ENCODE data around the gene STAB1. TPM values are rescaled to one million over a fixed set of nuclear protein-coding genes. Genes with fewer than 3 reads are reported as not detected.

Gene STAB1
- total and polyA plus RNA-seq, 2 of the 13 experiments (the other 11 are each of a cell fraction or from before 2014, with no cell fraction given), result 0.09 to 0.34 TPM

GRCh38 chr3:52483577-52484381 is 11.4 kb upstream of the STAB1 start:
- BruUV-seq (replicated peaks), result TSS peak; percentile 27
- 82% methylated on average over 8 of the region's 13 CpGs for WGBS (ENCODE audit: low lambda C conversion rate)
- Histone ChIP-seq H3K27ac (ENCODE audit: extremely low read length, insufficient read depth, low read length) (no peak overlapping the region), H3K36me3 (replicated peaks in 1 of 2; ENCODE audit: control insufficient read depth in 1 of 2, insufficient read depth in 2 of 2, low read length in 2 of 2) (peaks cover 19 to 53% of the 10 kb centered on the region in 2 experiments), H4K20me1 (ENCODE audit: insufficient read depth, low read length) (no peaks in the 10 kb centered on the region), H2AFZ (ENCODE audit: low read length) (no peak overlapping the region), H3K4me1 (ENCODE audit: insufficient read depth, low read length) (peaks cover 11% of the 10 kb centered on the region; the same call in 1 of the 2 replicates), H3K4me3 (replicated peaks in 1 of 3; ENCODE audit: insufficient read depth in 1 of 3, low read depth in 2 of 3, low read length in 3 of 3) (no peak overlapping the region), H3K4me2 (ENCODE audit: low read depth, low read length) (no peak overlapping the region), H3K9ac (ENCODE audit: insufficient read depth, low read depth, low read length) (no peak overlapping the region), H3K9me3 (ENCODE audit: low read length) (no peaks in the 10 kb centered on the region), H3K27me3 (ENCODE audit: control insufficient read depth in 1 of 2, insufficient read depth in 2 of 2, low read length in 2 of 2) (no peaks in the 10 kb centered on the region), H3K79me2 (ENCODE audit: insufficient read depth, low read length) (no peaks in the 10 kb centered on the region)
- POLR2A ChIA-PET, result no interaction called here
- FAIRE-seq, result no peak
- in situ Hi-C loops (cut with HindIII; ENCODE audit: extremely low pct_ligation_motif_present, low pct_unique_long_range_greater_than_20kb) (no loop called here), intact Hi-C loops (cut with micrococcal nuclease; ENCODE audit: unreplicated experiment) (no loop called here)
- CTCF ChIA-PET (ENCODE audit: low intra/inter-chr PET ratio, low total read pairs), result no interaction called here
- ATAC-seq, result peak; percentile 10
- DNase-seq (ENCODE audit: low spot score), result peak; percentile 61
- TF ChIP-seq JUNB (CRISPR knock-in tag; IDR thresholded peaks at IDR 0.05; ENCODE audit: borderline replicate concordance), result no peak
- TF ChIP-seq ZZZ3 (CRISPR knock-in tag; IDR thresholded peaks at IDR 0.05; ENCODE audit: borderline replicate concordance), result no peak
- TF ChIP-seq SMAD1 (CRISPR knock-in tag; IDR thresholded peaks at IDR 0.05; ENCODE audit: borderline replicate concordance, low read depth), result no peak
- TF ChIP-seq ZNF724P (CRISPR knock-in tag; IDR thresholded peaks at IDR 0.05; ENCODE audit: borderline replicate concordance), result no peak
- TF ChIP-seq TFDP2 (CRISPR knock-in tag; IDR thresholded peaks at IDR 0.05), result no peak
- TF ChIP-seq POLR2AphosphoS5 (IDR thresholded peaks at IDR 0.05; ENCODE audit: low read depth, low read length), result no peak
- no peak for TF ChIP-seq IKZF1 (IDR thresholded peaks at IDR 0.05)
- TF ChIP-seq ASH2L (IDR thresholded peaks at IDR 0.05; ENCODE audit: insufficient read length, low read depth, low read length), result no peak
- no peak for TF ChIP-seq ARID2 (CRISPR knock-in tag; IDR thresholded peaks at IDR 0.05; ENCODE audit: borderline replicate concordance)
- no peak for TF ChIP-seq CAMTA2 (CRISPR knock-in tag; IDR thresholded peaks at IDR 0.05; ENCODE audit: borderline replicate concordance)
- TF ChIP-seq ZNF274 (CRISPR knock-in tag; IDR thresholded peaks at IDR 0.05), result no peak
- TF ChIP-seq ZNF512 (CRISPR knock-in tag; IDR thresholded peaks at IDR 0.05), result no peak
- TF ChIP-seq RARA (CRISPR knock-in tag; IDR thresholded peaks at IDR 0.05), result peak; percentile 55
- 0 out of 2 replicates have a peak, but pooled peaks have one; percentile 34 for TF ChIP-seq ZBTB33 (CRISPR knock-in tag; IDR thresholded peaks at IDR 0.05)
- no peak for TF ChIP-seq SRY (CRISPR knock-in tag; IDR thresholded peaks at IDR 0.05)
- TF ChIP-seq NCOA1 (CRISPR knock-in tag; IDR thresholded peaks at IDR 0.05), result no peak
- TF ChIP-seq SOX6 (IDR thresholded peaks at IDR 0.05), result no peak
- no peak for TF ChIP-seq SOX6 (CRISPR knock-in tag; IDR thresholded peaks at IDR 0.05)
- no peak for TF ChIP-seq NRL (CRISPR knock-in tag; IDR thresholded peaks at IDR 0.05; ENCODE audit: borderline replicate concordance)
- TF ChIP-seq ZNF709 (CRISPR knock-in tag; IDR thresholded peaks at IDR 0.05), result no peak
- no peak for TF ChIP-seq SSRP1 (CRISPR knock-in tag; IDR thresholded peaks at IDR 0.05)
- TF ChIP-seq EHMT2 (IDR thresholded peaks at IDR 0.05; ENCODE audit: borderline replicate concordance, low read depth, low read length), result no peak

All from HepG2 (cell line).